ENCODE results near the gene LRRC56.

The LRRC56 gene

DNA sequence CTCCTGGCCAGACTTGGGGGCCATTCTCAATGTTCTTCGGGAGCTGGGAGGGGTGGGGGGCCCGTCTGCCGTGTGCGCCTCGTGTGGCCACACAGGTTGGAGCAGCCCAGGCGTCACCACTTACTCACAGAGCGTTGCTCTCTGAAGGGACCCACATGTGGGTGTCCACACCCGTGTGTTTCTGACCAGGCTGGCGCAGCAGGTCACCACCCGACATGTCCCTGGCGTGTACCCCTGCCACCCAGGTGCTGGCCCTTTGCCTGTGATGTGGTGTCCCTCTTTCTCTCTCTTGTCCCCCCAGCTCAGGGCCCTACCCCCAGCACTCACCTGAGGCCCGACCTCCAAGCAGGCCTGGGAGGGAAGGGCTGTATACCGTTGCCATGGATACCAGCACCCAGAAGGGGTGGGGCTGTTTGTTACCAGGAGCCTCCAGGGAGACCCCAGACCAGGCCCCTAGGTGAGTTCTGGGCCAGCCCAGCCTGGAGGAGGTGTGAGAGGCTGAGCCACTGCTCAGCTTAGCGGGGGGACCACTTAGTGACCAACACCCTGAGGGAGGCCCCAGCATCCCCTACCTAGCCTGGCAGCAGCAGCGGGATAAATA is 21.8 kb downstream of the LRRC56 start (continued):
- TF ChIP-seq, protein P1, sequence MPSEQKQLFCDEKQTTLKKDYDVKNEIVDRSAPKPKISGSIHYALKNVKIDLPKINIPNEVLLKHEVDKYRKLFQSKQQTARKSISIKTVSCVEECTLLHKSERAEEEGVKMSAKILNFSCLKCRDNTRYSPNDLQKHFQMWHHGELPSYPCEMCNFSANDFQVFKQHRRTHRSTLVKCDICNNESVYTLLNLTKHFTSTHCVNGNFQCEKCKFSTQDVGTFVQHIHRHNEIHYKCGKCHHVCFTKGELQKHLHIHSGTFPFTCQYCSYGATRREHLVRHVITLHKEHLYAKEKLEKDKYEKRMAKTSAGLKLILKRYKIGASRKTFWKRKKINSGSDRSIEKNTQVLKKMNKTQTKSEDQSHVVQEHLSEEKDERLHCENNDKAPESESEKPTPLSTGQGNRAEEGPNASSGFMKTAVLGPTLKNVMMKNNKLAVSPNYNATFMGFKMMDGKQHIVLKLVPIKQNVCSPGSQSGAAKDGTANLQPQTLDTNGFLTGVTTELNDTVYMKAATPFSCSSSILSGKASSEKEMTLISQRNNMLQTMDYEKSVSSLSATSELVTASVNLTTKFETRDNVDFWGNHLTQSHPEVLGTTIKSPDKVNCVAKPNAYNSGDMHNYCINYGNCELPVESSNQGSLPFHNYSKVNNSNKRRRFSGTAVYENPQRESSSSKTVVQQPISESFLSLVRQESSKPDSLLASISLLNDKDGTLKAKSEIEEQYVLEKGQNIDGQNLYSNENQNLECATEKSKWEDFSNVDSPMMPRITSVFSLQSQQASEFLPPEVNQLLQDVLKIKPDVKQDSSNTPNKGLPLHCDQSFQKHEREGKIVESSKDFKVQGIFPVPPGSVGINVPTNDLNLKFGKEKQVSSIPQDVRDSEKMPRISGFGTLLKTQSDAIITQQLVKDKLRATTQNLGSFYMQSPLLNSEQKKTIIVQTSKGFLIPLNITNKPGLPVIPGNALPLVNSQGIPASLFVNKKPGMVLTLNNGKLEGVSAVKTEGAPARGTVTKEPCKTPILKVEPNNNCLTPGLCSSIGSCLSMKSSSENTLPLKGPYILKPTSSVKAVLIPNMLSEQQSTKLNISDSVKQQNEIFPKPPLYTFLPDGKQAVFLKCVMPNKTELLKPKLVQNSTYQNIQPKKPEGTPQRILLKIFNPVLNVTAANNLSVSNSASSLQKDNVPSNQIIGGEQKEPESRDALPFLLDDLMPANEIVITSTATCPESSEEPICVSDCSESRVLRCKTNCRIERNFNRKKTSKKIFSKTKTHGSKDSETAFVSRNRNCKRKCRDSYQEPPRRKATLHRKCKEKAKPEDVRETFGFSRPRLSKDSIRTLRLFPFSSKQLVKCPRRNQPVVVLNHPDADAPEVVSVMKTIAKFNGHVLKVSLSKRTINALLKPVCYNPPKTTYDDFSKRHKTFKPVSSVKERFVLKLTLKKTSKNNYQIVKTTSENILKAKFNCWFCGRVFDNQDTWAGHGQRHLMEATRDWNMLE (tag by site-specific recombination; conservative IDR thresholded peaks at IDR 0.05; ENCODE audit: low read depth): no peak
- TF ChIP-seq ZNF138 (tag by site-specific recombination; IDR thresholded peaks at IDR 0.05; ENCODE audit: borderline replicate concordance) (no peak), ZNF544 (tag by site-specific recombination; IDR thresholded peaks at IDR 0.05) (no peak), ZNF202 (tag by site-specific recombination; IDR thresholded peaks at IDR 0.05; ENCODE audit: borderline replicate concordance) (no peak), ZNF530 (tag by site-specific recombination; IDR thresholded peaks at IDR 0.05; ENCODE audit: low read depth) (no peak), ZNF677 (tag by site-specific recombination; IDR thresholded peaks at IDR 0.05) (no peak)
- TF ChIP-seq, protein P2, sequence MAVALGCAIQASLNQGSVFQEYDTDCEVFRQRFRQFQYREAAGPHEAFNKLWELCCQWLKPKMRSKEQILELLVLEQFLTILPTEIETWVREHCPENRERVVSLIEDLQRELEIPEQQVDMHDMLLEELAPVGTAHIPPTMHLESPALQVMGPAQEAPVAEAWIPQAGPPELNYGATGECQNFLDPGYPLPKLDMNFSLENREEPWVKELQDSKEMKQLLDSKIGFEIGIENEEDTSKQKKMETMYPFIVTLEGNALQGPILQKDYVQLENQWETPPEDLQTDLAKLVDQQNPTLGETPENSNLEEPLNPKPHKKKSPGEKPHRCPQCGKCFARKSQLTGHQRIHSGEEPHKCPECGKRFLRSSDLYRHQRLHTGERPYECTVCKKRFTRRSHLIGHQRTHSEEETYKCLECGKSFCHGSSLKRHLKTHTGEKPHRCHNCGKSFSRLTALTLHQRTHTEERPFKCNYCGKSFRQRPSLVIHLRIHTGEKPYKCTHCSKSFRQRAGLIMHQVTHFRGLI (tag by site-specific recombination; IDR thresholded peaks at IDR 0.05): no peak

DNA sequence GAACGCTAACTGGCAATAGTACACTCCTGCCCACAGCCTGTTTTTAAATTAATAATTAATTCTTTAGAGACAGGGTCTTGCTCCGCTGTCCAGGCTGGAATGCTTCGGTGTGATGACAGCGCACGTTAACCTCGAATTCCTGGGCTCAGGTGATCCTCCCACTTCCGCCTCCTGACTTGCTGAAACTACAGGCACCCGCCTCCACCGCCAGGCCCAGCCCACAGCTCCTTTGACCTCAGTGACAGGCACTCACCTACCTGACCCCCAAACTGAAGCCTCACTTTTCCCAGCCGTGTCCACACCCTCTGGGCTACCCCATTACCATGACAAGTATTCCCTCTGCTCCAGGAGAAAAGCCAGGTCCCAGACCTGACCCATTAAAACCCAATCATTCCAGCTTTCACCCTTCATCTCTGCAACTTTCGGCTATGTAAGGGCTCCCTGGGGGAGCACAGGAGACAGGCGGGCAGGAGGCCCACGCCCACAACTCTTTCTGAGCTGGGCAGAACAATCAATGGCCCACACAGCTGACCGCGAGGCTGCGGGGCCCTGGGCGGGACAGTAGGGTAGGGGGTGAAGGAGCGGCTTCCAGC is 22.5 kb downstream of the LRRC56 start:
- Histone ChIP-seq H3K27ac (ENCODE audit: extremely low read depth, low read depth, low read length) (peak overlapping the region; percentile 58; the same call in 1 of the 2 replicates), H3K4me3 (ENCODE audit: low read depth, low read length) (peak overlapping the region; percentile 49; the same call in 1 of the 2 replicates), H3K4me1 (ENCODE audit: control insufficient read depth, insufficient read depth, low read length) (no peaks in the 10 kb centered on the region), H3K36me3 (ENCODE audit: control insufficient read depth in 2 of 2, insufficient read depth in 1 of 2, low read length in 2 of 2) (peaks cover 0 to 26% of the 10 kb centered on the region in 2 experiments; a peak in 1 of 3 replicates), H3K9me3 (ENCODE audit: control insufficient read depth, insufficient read depth, low read depth, low read length) (no peaks in the 10 kb centered on the region)
- CTCF ChIA-PET: interaction anchor here (0.7 to 1.2 kb wide), 3 partner anchors 52 to 168 kb away, joined by 3 read pairs; no protein-coding TSS in a partner anchor
- POLR2A ChIA-PET: interaction anchor here (0.8 to 2.3 kb wide), 5 partner anchors 9 to 144 kb away, joined by 3 to 19 read pairs (median 4); partner anchors contain the start of genes HRAS and PHRF1
- TF ChIP-seq, protein P3, sequence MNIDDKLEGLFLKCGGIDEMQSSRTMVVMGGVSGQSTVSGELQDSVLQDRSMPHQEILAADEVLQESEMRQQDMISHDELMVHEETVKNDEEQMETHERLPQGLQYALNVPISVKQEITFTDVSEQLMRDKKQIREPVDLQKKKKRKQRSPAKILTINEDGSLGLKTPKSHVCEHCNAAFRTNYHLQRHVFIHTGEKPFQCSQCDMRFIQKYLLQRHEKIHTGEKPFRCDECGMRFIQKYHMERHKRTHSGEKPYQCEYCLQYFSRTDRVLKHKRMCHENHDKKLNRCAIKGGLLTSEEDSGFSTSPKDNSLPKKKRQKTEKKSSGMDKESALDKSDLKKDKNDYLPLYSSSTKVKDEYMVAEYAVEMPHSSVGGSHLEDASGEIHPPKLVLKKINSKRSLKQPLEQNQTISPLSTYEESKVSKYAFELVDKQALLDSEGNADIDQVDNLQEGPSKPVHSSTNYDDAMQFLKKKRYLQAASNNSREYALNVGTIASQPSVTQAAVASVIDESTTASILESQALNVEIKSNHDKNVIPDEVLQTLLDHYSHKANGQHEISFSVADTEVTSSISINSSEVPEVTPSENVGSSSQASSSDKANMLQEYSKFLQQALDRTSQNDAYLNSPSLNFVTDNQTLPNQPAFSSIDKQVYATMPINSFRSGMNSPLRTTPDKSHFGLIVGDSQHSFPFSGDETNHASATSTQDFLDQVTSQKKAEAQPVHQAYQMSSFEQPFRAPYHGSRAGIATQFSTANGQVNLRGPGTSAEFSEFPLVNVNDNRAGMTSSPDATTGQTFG (tag by site-specific recombination; IDR thresholded peaks at IDR 0.05; ENCODE audit: borderline replicate concordance): no peak
- no peak for TF ChIP-seq ZNF544 (tag by site-specific recombination; IDR thresholded peaks at IDR 0.05)
- TF ChIP-seq ZFHX2 (tag by site-specific recombination; conservative IDR thresholded peaks at IDR 0.05): peak; percentile 69
- no peak for TF ChIP-seq ZBTB48 (tag by site-specific recombination; IDR thresholded peaks at IDR 0.05)
- peak; percentile 85 for TF ChIP-seq ZNF121 (tag by site-specific recombination; IDR thresholded peaks at IDR 0.05)
- no peak for TF ChIP-seq ZNF354C (tag by site-specific recombination; IDR thresholded peaks at IDR 0.05; ENCODE audit: borderline replicate concordance, low read depth)
- TF ChIP-seq EGR2 (tag by site-specific recombination; IDR thresholded peaks at IDR 0.05; ENCODE audit: low read depth): peak; percentile 60; the same call in 1 of the 2 replicates
- peak; percentile 39; the same call in 1 of the 2 replicates for TF ChIP-seq ZBTB1 (tag by site-specific recombination; IDR thresholded peaks at IDR 0.05)
- no peak for TF ChIP-seq FEZF1 (tag by site-specific recombination; IDR thresholded peaks at IDR 0.05)
- TF ChIP-seq, protein P4, sequence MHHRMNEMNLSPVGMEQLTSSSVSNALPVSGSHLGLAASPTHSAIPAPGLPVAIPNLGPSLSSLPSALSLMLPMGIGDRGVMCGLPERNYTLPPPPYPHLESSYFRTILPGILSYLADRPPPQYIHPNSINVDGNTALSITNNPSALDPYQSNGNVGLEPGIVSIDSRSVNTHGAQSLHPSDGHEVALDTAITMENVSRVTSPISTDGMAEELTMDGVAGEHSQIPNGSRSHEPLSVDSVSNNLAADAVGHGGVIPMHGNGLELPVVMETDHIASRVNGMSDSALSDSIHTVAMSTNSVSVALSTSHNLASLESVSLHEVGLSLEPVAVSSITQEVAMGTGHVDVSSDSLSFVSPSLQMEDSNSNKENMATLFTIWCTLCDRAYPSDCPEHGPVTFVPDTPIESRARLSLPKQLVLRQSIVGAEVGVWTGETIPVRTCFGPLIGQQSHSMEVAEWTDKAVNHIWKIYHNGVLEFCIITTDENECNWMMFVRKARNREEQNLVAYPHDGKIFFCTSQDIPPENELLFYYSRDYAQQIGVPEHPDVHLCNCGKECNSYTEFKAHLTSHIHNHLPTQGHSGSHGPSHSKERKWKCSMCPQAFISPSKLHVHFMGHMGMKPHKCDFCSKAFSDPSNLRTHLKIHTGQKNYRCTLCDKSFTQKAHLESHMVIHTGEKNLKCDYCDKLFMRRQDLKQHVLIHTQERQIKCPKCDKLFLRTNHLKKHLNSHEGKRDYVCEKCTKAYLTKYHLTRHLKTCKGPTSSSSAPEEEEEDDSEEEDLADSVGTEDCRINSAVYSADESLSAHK (tag by site-specific recombination; IDR thresholded peaks at IDR 0.05): no peak

All from HEK293 (cell line).